ENCODE measurements around the gene C11orf24.

C11orf24 gene

GRCh38 chr11:68297812-68298658, 26.3 kb upstream of the C11orf24 start:
- peak; percentile 71 for DNase-seq (ENCODE audit: low read depth)
- TF ChIP-seq, protein P1, sequence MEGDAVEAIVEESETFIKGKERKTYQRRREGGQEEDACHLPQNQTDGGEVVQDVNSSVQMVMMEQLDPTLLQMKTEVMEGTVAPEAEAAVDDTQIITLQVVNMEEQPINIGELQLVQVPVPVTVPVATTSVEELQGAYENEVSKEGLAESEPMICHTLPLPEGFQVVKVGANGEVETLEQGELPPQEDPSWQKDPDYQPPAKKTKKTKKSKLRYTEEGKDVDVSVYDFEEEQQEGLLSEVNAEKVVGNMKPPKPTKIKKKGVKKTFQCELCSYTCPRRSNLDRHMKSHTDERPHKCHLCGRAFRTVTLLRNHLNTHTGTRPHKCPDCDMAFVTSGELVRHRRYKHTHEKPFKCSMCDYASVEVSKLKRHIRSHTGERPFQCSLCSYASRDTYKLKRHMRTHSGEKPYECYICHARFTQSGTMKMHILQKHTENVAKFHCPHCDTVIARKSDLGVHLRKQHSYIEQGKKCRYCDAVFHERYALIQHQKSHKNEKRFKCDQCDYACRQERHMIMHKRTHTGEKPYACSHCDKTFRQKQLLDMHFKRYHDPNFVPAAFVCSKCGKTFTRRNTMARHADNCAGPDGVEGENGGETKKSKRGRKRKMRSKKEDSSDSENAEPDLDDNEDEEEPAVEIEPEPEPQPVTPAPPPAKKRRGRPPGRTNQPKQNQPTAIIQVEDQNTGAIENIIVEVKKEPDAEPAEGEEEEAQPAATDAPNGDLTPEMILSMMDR (conservative IDR thresholded peaks at IDR 0.05; ENCODE audit: low read depth, low read length): peak; percentile 89
- peak overlapping the region; percentile 21 for H3K4me3 ChIP-seq (ENCODE audit: low read depth, low read length)

DNA sequence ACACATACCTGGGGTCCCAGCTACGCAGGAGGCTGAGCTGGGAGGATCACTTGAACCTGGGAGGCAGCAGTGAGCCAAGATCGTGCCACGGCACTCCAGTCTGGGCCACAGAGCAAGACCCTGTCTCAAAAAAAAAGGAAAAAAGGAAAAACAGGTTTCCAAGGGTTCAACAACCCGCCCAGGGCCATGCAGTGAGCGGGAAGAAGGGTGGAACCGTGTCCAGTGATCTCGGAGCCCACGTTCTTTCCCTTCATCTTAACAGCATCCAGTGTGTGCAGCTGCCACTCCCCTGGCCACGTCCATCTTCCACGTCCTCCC, 25.7 kb upstream of the C11orf24 start:
- no peak for DNase-seq (ENCODE audit: low read depth)
- peak overlapping the region; percentile 21 for H3K4me3 ChIP-seq (ENCODE audit: low read depth, low read length)
- TF ChIP-seq, protein P1 (conservative IDR thresholded peaks at IDR 0.05; ENCODE audit: low read depth, low read length): no peak

- H3K4me3 ChIP-seq (ENCODE audit: low read depth, low read length): no peak overlapping the region
- TF ChIP-seq, protein P1 (conservative IDR thresholded peaks at IDR 0.05; ENCODE audit: low read depth, low read length): no peak
- no peak for DNase-seq (ENCODE audit: low read depth)
Observed at GRCh38 chr11:68297052-68297378, 25.2 kb upstream of the C11orf24 start.

DNA sequence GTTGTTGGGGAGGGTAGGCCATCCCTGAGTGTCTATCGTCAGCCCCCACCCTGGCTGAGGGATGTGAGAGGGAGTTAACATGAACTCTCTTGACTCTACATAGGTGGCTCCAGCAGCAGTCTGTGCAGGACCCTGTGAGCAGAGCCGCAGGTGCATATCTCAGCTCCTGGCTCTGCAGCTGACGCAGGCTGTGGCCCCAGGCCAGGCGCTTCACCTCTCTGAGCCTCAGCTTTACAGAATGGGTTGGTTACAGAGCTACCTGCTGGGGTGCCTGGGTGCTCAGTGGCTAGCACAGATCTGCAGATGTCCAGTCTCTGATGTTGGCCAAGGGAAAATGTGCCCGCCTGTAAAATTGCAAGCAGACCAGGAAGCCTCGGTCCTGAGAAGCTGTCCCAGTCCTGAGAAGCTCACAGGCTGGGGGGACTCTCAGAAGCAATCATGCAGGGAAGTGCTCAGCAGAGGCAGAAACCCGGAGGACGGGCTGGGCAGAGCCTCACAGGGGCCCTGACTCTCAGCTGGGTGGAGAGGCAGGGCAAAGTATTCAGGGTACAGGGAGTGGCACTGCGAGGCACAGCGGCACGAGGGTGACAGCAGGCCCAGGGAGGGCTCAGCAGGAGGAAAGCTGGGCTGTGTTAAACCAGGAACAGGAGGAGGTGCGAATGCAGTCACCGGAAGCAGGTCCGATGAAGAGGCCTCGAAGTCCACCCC, 24.7 kb upstream of the C11orf24 start:
- no peak for DNase-seq (ENCODE audit: low read depth)
- TF ChIP-seq, protein P1 (conservative IDR thresholded peaks at IDR 0.05; ENCODE audit: low read depth, low read length): no peak
- H3K4me3 ChIP-seq (ENCODE audit: low read depth, low read length): no peak overlapping the region

- TF ChIP-seq, protein P1 (conservative IDR thresholded peaks at IDR 0.05; ENCODE audit: low read depth, low read length): no peak
- no peak overlapping the region for H3K4me3 ChIP-seq (ENCODE audit: low read depth, low read length)
- no peak for DNase-seq (ENCODE audit: low read depth)
Observed at GRCh38 chr11:68295940-68296339, 24.2 kb upstream of the C11orf24 start.

- no peak overlapping the region for H3K4me3 ChIP-seq (ENCODE audit: low read depth, low read length)
- DNase-seq (ENCODE audit: low read depth): no peak
- TF ChIP-seq, protein P1 (conservative IDR thresholded peaks at IDR 0.05; ENCODE audit: low read depth, low read length): no peak
Observed at GRCh38 chr11:68295271-68295670, 23.5 kb upstream of the C11orf24 start.
